Activated B cell treated with CpG ODN at 0.5 μM for 24 hours (primary cell): ENCODE measurements around the gene EPHA8. TPM values are rescaled to one million over a fixed set of nuclear protein-coding genes. Genes with fewer than 3 reads are reported as not detected.

Experiments
- ATAC-seq: fragments of 200-7000 bp; cut with Tn5 transposase; one replicate; pipeline ENCODE4 v1.10.0; 2021; ENCODE audit warnings: low read depth, mild to moderate bottlenecking, moderate library complexity
- CTCF ChIA-PET: fragments of 350-600 bp; sonication (Branson Sonifier 250); formaldehyde crosslinking; loops from one replicate; lab custom pipeline; 2021; ENCODE audit warnings: antibody characterized with exemption; lab: Charles Lee
- POLR2A ChIA-PET: fragments of 350-600 bp; sonication (Branson Sonifier 250); formaldehyde crosslinking; loops from one replicate; lab custom pipeline; 2021; ENCODE audit warnings: antibody characterized with exemption; lab: Charles Lee
- DNase-seq: peaks from one replicate; pipeline ENCODE4 v3.0.0; 2022
- H3K27ac Mint-ChIP-seq: one replicate; pipeline ENCODE4 v1.8.0; 2020; ENCODE audit warnings: mixed read lengths
- H3K27me3 Mint-ChIP-seq: one replicate; pipeline ENCODE4 v1.8.0; 2021; ENCODE audit warnings: mixed read lengths
- H3K36me3 Mint-ChIP-seq: one replicate; pipeline ENCODE4 v1.8.0; 2021; ENCODE audit warnings: low read depth, mixed read lengths
- H3K4me1 Mint-ChIP-seq: one replicate; pipeline ENCODE4 v1.8.0; 2021; ENCODE audit warnings: mixed read lengths
- H3K4me3 Mint-ChIP-seq: one replicate; pipeline ENCODE4 v1.8.0; 2020; ENCODE audit warnings: mild to moderate bottlenecking, mixed read lengths
- H3K9me3 Mint-ChIP-seq: one replicate; pipeline ENCODE4 v1.8.0; 2020; ENCODE audit warnings: mixed read lengths
- intact Hi-C: fragments of 100-400 bp; cut with micrococcal nuclease; formaldehyde crosslinking; loops from one replicate; pipeline ENCODE4 v1.15.1; 2024
- total RNA-seq: library from RNA; stranded (reverse); gene quantifications from 2 replicates; pipeline ENCODE4 v1.2.3, GENCODE V29; 2022
- TF ChIP-seq, protein P1 (sequence below): fragments of 200-600 bp; IDR thresholded peaks from one replicate; pipeline ENCODE4 v1.8.0; 2022; ENCODE audit warnings: antibody characterized with exemption, mild to moderate bottlenecking

The EPHA8 gene
- total RNA-seq, 1 donor from 2014 or later = not detected

DNA sequence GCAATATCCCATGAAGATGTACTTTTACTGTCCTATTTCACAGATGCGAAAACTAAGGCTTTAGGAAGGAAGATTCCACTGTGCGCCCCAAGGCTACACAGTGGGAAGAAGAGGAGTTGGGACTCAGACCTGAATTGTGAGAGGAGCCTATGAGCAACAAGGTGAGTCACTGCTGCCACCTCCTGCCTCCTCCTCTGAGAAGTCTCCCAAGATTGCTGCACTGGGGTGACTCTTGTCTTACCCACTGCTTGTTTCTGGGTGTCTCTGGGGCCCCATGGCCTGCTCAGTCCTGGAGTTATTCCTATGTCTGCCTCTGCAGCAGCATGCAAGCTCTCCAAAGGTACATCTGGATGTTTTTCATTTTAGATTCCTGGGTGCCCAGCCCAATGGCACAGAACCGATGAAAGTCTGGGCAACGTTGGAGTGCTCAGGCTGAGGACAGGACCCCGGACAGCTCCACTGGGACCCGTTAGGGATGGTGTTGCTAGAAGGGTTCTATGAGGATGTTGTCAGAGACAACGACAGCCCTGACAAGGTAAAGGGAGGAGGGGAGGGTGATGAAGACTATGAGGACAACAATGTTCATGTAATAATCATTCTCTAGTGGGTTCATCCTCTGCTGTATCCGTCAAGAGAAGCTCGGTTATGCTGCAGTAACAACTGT is 62.1 kb downstream of the EPHA8 start:
- Mint-ChIP-seq H3K4me1 (no peaks in the 10 kb centered on the region), H3K9me3 (no peaks in the 10 kb centered on the region), H3K4me3 (no peak overlapping the region), H3K27ac (no peak overlapping the region), H3K27me3 (peaks cover 36% of the 10 kb centered on the region), H3K36me3 (no peaks in the 10 kb centered on the region)
- intact Hi-C loops = no loop called here
- no peak for ATAC-seq
- ChIA-PET POLR2A (no interaction called here), CTCF (no interaction called here)
- TF ChIP-seq, protein P1, sequence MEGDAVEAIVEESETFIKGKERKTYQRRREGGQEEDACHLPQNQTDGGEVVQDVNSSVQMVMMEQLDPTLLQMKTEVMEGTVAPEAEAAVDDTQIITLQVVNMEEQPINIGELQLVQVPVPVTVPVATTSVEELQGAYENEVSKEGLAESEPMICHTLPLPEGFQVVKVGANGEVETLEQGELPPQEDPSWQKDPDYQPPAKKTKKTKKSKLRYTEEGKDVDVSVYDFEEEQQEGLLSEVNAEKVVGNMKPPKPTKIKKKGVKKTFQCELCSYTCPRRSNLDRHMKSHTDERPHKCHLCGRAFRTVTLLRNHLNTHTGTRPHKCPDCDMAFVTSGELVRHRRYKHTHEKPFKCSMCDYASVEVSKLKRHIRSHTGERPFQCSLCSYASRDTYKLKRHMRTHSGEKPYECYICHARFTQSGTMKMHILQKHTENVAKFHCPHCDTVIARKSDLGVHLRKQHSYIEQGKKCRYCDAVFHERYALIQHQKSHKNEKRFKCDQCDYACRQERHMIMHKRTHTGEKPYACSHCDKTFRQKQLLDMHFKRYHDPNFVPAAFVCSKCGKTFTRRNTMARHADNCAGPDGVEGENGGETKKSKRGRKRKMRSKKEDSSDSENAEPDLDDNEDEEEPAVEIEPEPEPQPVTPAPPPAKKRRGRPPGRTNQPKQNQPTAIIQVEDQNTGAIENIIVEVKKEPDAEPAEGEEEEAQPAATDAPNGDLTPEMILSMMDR = no peak
- no peak for DNase-seq

DNA sequence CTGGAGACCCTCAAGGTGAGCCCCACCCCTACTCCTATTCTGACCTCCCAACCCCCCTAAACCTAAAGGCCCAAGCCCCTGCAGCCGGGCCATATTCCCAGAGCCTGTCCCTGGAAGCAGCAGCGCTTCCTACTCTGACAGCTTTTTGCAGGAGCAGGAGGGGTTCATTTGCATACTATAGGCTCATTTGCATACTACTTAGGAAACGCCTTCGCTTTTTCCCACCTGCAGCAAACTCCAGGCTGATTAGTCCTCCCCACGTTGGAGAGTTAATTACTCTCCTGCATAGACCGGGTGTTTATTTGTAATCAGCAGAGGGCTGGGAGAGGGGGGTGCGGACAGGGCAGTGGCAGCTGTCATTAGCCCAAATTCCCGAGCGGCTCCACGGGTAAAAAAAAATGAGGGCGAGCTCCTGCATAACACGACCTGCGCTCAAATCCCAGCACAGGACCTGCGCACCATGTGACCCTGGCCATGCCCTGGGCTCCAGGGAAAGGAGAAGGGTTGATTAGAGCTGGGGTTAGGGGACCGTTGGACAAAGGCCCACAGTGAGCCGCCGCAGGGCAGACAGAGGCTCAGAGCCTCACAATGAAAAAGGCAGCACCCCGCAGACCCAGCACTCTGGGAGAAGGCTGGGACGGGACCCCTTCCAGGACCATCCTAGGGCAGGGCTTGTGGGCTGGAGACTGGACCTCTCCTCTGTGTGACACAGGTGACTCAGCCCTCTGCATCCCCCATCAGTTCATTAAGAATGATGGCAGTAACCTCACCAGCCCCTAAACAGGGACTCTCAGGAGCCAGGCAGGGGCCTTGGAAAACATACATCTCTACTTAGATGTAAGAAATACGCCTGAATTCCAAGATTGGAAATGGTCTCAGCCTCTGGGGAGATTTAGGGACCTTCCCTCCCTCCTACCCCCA is 63.2 kb downstream of the EPHA8 start:
- intact Hi-C loops = no loop called here
- peaks cover 37% of the 10 kb centered on the region for H3K27me3 Mint-ChIP-seq
- no peak for ATAC-seq
- ChIA-PET POLR2A (no interaction called here), CTCF (no interaction called here)
- no peak overlapping the region for H3K27ac Mint-ChIP-seq
- no peaks in the 10 kb centered on the region for H3K36me3 Mint-ChIP-seq
- H3K9me3 Mint-ChIP-seq = no peaks in the 10 kb centered on the region
- no peaks in the 10 kb centered on the region for H3K4me1 Mint-ChIP-seq
- DNase-seq = no peak
- TF ChIP-seq, protein P1 = no peak
- H3K4me3 Mint-ChIP-seq = no peak overlapping the region

DNA sequence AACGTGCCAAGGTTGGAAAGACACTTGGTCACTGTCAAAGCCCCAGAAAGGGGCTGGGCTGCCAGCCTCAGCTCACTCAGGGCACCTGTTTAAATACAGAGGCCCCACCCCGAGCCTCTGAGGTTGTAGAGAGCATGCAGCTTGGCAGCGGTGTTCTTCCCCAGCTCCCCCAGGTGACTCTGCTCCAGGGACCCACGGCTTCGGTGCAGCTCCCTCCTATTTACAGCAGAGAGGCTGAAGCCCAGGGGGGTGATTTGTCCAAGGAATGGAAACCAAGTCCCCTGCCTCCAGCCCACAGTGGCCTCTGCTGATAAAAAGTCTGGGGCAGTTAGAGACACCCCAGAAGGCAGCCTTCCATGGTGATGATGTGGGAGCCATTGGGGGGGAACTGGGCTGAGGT is 64.0 kb downstream of the EPHA8 start:
- no peak for DNase-seq
- ATAC-seq = no peak
- ChIA-PET CTCF (no interaction called here), POLR2A (no interaction called here)
- Mint-ChIP-seq H3K27me3 (peaks cover 40% of the 10 kb centered on the region), H3K36me3 (no peaks in the 10 kb centered on the region), H3K27ac (no peak overlapping the region), H3K4me1 (no peaks in the 10 kb centered on the region), H3K9me3 (no peaks in the 10 kb centered on the region), H3K4me3 (no peak overlapping the region)
- TF ChIP-seq, protein P1 = no peak
- intact Hi-C loops = no loop called here

DNA sequence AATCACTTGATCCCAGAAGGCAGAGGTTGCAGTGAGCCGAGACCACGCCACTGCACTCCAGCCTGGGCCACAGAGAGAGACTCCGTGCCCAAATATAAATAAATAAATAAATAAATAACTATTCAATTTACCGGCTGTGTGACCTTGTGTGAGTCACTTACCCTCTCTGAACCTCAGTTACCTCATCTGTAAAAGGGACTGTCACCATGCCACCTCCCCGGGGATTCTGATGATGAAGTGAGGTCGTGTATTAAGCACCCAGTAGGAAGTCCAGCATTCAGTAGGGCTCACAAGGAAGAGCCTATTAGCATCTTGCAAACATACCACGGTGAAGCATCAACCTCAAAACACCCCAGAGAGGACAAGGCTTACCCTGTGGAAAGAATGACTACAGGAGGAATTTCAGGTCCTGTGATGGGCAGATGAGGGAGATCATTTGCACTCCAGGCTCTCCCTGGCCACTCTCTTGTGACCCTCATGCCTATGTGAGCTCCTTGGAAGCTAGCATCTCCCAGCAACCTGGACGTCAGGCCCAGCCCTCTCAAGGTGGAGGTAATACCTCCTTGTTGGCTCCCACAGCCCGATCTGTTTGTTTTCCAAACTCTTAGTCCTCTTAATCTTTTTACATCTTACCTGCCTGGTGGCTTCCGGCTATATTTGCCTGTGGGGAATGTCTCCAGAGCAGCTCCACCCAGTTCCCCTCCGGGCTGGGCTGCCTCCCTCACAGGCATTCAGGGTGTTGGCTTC is 65.6 kb downstream of the EPHA8 start:
- Mint-ChIP-seq H3K4me3 (no peak overlapping the region), H3K36me3 (no peaks in the 10 kb centered on the region), H3K27ac (no peak overlapping the region), H3K4me1 (no peaks in the 10 kb centered on the region), H3K9me3 (no peaks in the 10 kb centered on the region), H3K27me3 (peaks cover 41% of the 10 kb centered on the region)
- DNase-seq (no peak), ATAC-seq (no peak)
- intact Hi-C loops = no loop called here
- POLR2A ChIA-PET = no interaction called here
- TF ChIP-seq, protein P1 = no peak
- CTCF ChIA-PET = no interaction called here

DNA sequence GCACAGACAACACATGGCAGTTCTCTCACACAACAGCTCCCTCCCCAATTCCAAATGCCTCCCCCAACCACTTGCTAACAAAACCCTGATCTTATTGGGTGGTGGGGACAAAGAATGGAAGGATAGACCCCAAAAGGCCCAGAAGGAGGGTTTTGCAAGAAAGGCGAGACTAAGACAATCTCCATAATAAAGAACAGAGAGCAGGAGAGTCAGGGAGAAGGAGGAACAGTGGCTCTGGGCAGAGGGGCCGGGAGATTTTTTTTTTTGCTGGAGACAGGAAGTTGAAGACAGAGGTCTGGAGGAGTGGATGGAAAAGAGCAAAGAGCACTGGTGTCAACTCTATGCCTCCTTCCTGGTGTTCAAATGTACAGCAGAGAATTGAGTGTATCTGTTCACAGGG is 66.6 kb downstream of the EPHA8 start:
- ChIA-PET CTCF (no interaction called here), POLR2A (no interaction called here)
- Mint-ChIP-seq H3K27ac (no peak overlapping the region), H3K36me3 (no peaks in the 10 kb centered on the region), H3K9me3 (no peaks in the 10 kb centered on the region), H3K4me1 (no peaks in the 10 kb centered on the region), H3K27me3 (peaks cover 38% of the 10 kb centered on the region), H3K4me3 (no peak overlapping the region)
- ATAC-seq (no peak), DNase-seq (no peak)
- TF ChIP-seq, protein P1 = no peak
- intact Hi-C loops = no loop called here
